Measurements from ENCODE around the gene RUBCNL. TPM values are rescaled to one million over a fixed set of nuclear protein-coding genes. Genes with fewer than 3 reads are reported as not detected.

The RUBCNL gene
- total RNA-seq, 1 experiment from 2014 or later = not detected

- Histone ChIP-seq H3K4me3 (ENCODE audit: low read depth in 2 of 2, low read length in 2 of 2) (no peak overlapping the region), H3K27ac (ENCODE audit: low read length) (no peak overlapping the region), H3K4me1 (ENCODE audit: control insufficient read depth, insufficient read depth, low read length) (no peaks in the 10 kb centered on the region), H3K9me3 (ENCODE audit: control insufficient read depth, insufficient read depth, low read depth, low read length) (no peaks in the 10 kb centered on the region), H3K27me3 (ENCODE audit: control insufficient read depth, insufficient read depth, low read length) (no peaks in the 10 kb centered on the region; the same call in 1 of the 2 replicates), H3K36me3 (ENCODE audit: control insufficient read depth, insufficient read depth, low read length) (no peaks in the 10 kb centered on the region)
- ATAC-seq (no peak), DNase-seq (ENCODE audit: low read depth, low spot score) (no peak)
- intact Hi-C loops (cut with micrococcal nuclease; ENCODE audit: unreplicated experiment) = no loop called here
- no TSS peak for BruUV-seq (replicated peaks)
- in situ Hi-C loops (cut with HindIII; ENCODE audit: low pct_unique_long_range_greater_than_20kb, low sequenced_read_pairs) = no loop called here
- TF ChIP-seq POLR2AphosphoS5 (IDR thresholded peaks at IDR 0.05; ENCODE audit: low read depth, low read length) (no peak), SIN3A (IDR thresholded peaks at IDR 0.05; ENCODE audit: borderline replicate concordance, insufficient read depth, low read depth, low read length) (no peak), CTCF (IDR thresholded peaks at IDR 0.05) (no peak), REST (IDR thresholded peaks at IDR 0.05; ENCODE audit: insufficient read depth in 1 of 2, low read depth in 2 of 2, low read length in 1 of 2) (no peak), TCF7L2 (IDR thresholded peaks at IDR 0.05; ENCODE audit: low read depth, low read length) (no peak)
- CTCF ChIA-PET = no interaction called here
- POLR2A ChIA-PET = no interaction called here
Observed at GRCh38 chr13:46337700-46338099, 49.4 kb downstream of the RUBCNL start.

- no TSS peak for BruUV-seq (replicated peaks)
- no peak for ATAC-seq
- POLR2A ChIA-PET = no interaction called here
- Histone ChIP-seq H3K27ac (ENCODE audit: low read length) (no peak overlapping the region), H3K4me1 (ENCODE audit: control insufficient read depth, insufficient read depth, low read length) (no peaks in the 10 kb centered on the region), H3K4me3 (ENCODE audit: low read depth in 2 of 2, low read length in 2 of 2) (no peak overlapping the region), H3K9me3 (ENCODE audit: control insufficient read depth, insufficient read depth, low read depth, low read length) (no peaks in the 10 kb centered on the region), H3K36me3 (ENCODE audit: control insufficient read depth, insufficient read depth, low read length) (no peaks in the 10 kb centered on the region), H3K27me3 (ENCODE audit: control insufficient read depth, insufficient read depth, low read length) (no peaks in the 10 kb centered on the region; the same call in 1 of the 2 replicates)
- in situ Hi-C loops (cut with HindIII; ENCODE audit: low pct_unique_long_range_greater_than_20kb, low sequenced_read_pairs) (no loop called here), intact Hi-C loops (cut with micrococcal nuclease; ENCODE audit: unreplicated experiment) (no loop called here)
- no peak for TF ChIP-seq SIN3A (IDR thresholded peaks at IDR 0.05; ENCODE audit: borderline replicate concordance, insufficient read depth, low read depth, low read length)
- no peak for TF ChIP-seq POLR2AphosphoS5 (IDR thresholded peaks at IDR 0.05; ENCODE audit: low read depth, low read length)
- TF ChIP-seq REST (IDR thresholded peaks at IDR 0.05; ENCODE audit: insufficient read depth in 1 of 2, low read depth in 2 of 2, low read length in 1 of 2) = no peak
- TF ChIP-seq TCF7L2 (IDR thresholded peaks at IDR 0.05; ENCODE audit: low read depth, low read length) = no peak
- TF ChIP-seq CTCF (IDR thresholded peaks at IDR 0.05) = no peak
- CTCF ChIA-PET = no interaction called here
- no peak for DNase-seq (ENCODE audit: low read depth, low spot score)
Observed at GRCh38 chr13:46334035-46334822, 52.8 kb downstream of the RUBCNL start.

Measured in Panc1 (cell line).